CD14-positive monocyte (primary cell): ENCODE data around the gene VCAN. TPM values are rescaled to one million over a fixed set of nuclear protein-coding genes. Genes with fewer than 3 reads are reported as not detected.

ENCODE experiments used
- DNase-seq, 3 donors: peaks; one replicate each; pipeline ENCODE4 v3.0.0-alpha.2; 2011 to 2022
- H2AFZ ChIP-seq: 2 replicates; pipeline ENCODE4 v1.6.0; 2012; ENCODE audit warnings: mild to moderate bottlenecking, low read depth, low read length, inconsistent platforms; ENCODE audit not compliant: insufficient read depth, poor library complexity, severe bottlenecking
- H3K27ac ChIP-seq, 2 donors: 1 replicate in 1 of 2; 2 replicates in 1 of 2; pipeline ENCODE4 v1.5.1; 2012 to 2013; ENCODE audit warnings: low read length in 2 of 2, control low read depth in 1 of 2, inconsistent platforms in 1 of 2, low read depth in 1 of 2, mild to moderate bottlenecking in 1 of 2
- H3K27me3 ChIP-seq, 2 donors: one replicate each; pipeline versions ENCODE4 v1.6.0 to v1.6.1; 2011 to 2013; ENCODE audit warnings: low read length in 2 of 2; ENCODE audit not compliant: control insufficient read depth in 2 of 2, insufficient read depth in 2 of 2
- H3K36me3 ChIP-seq, 2 donors: replicated peaks in 1 of 2; 1 replicate in 1 of 2; 2 replicates in 1 of 2; pipeline versions ENCODE4 v1.5.1 to v1.6.1; 2012 to 2013; ENCODE audit warnings: low read length in 2 of 2, control low read depth in 1 of 2, inconsistent platforms in 1 of 2, mild to moderate bottlenecking in 1 of 2; ENCODE audit not compliant: insufficient read depth in 2 of 2, control insufficient read depth in 1 of 2
- H3K4me1 ChIP-seq, 2 donors: 1 replicate in 1 of 2; 2 replicates in 1 of 2; pipeline versions ENCODE4 v1.5.1 to v1.6.1; 2012 to 2013; ENCODE audit warnings: low read length in 2 of 2, control low read depth in 1 of 2, inconsistent platforms in 1 of 2, mild to moderate bottlenecking in 1 of 2, moderate library complexity in 1 of 2; ENCODE audit not compliant: insufficient read depth in 2 of 2, control insufficient read depth in 1 of 2
- H3K4me2 ChIP-seq: replicated peaks from 2 replicates; pipeline ENCODE3; 2012; ENCODE audit warnings: low read length, moderate library complexity, mild to moderate bottlenecking; ENCODE audit not compliant: poor library complexity, severe bottlenecking; ENCODE audit errors: extremely low read depth
- H3K4me3 ChIP-seq, 3 experiments: fragments of 200-600 bp in 1 of 3; sonication (generic) in 1 of 3; replicated peaks in 1 of 3; 1 replicate in 2 of 3; 2 replicates in 1 of 3; pipeline ENCODE4 v1.5.1; 2011 to 2013; ENCODE audit warnings: low read length in 3 of 3, mild to moderate bottlenecking in 3 of 3, control low read depth in 2 of 3, low read depth in 2 of 3, inconsistent platforms in 1 of 3, moderate library complexity in 1 of 3
- H3K79me2 ChIP-seq: 2 replicates; pipeline ENCODE4 v1.6.0; 2012; ENCODE audit warnings: mild to moderate bottlenecking, control low read depth, inconsistent platforms, low read length, moderate library complexity; ENCODE audit not compliant: insufficient read depth
- H3K9ac ChIP-seq: 2 replicates; pipeline ENCODE4 v1.6.0; 2017; ENCODE audit warnings: low read length, mild to moderate bottlenecking; ENCODE audit not compliant: insufficient read depth, poor library complexity, severe bottlenecking
- H3K9me3 ChIP-seq, 2 donors: replicated peaks in 1 of 2; 1 replicate in 1 of 2; 2 replicates in 1 of 2; pipeline versions ENCODE4 v1.5.1 to v1.6.1; 2012 to 2013; ENCODE audit warnings: low read length in 2 of 2, control low read depth in 1 of 2; ENCODE audit not compliant: control insufficient read depth in 1 of 2, insufficient read depth in 1 of 2
- H4K20me1 ChIP-seq: 2 replicates; pipeline ENCODE4 v1.6.0; 2012; ENCODE audit warnings: mild to moderate bottlenecking, low read length, control low read depth, moderate library complexity; ENCODE audit not compliant: insufficient read depth
- H3K27ac Mint-ChIP-seq, 7 donors: one replicate each; pipeline ENCODE4 v1.8.0; 2020; ENCODE audit warnings: mild to moderate bottlenecking in 7 of 7, mixed read lengths in 7 of 7, moderate library complexity in 6 of 7, inconsistent platforms in 2 of 7
- H3K27me3 Mint-ChIP-seq, 3 donors: one replicate each; pipeline ENCODE4 v1.8.0; 2021 to 2022; ENCODE audit warnings: low read depth in 3 of 3, mild to moderate bottlenecking in 3 of 3, mixed read lengths in 3 of 3, moderate library complexity in 3 of 3, inconsistent platforms in 1 of 3
- H3K36me3 Mint-ChIP-seq, 2 donors: one replicate each; pipeline ENCODE4 v1.8.0; 2020; ENCODE audit warnings: mixed read lengths in 2 of 2, inconsistent platforms in 1 of 2, mild to moderate bottlenecking in 1 of 2
- H3K4me1 Mint-ChIP-seq: one replicate; pipeline ENCODE4 v1.8.0; 2020; ENCODE audit warnings: mild to moderate bottlenecking, mixed read lengths
- H3K4me3 Mint-ChIP-seq, 2 donors: one replicate each; pipeline ENCODE4 v1.8.0; 2020; ENCODE audit warnings: mild to moderate bottlenecking in 2 of 2, mixed read lengths in 2 of 2, moderate library complexity in 1 of 2
- H3K9me3 Mint-ChIP-seq, 7 donors: one replicate each; pipeline ENCODE4 v1.8.0; 2020 to 2022; ENCODE audit warnings: mixed read lengths in 7 of 7, mild to moderate bottlenecking in 6 of 7, moderate library complexity in 6 of 7, inconsistent platforms in 2 of 7
- CTCF ChIP-seq: fragments of 200-600 bp; IDR thresholded peaks from one replicate; pipeline ENCODE4 v1.8.0; 2022; ENCODE audit warnings: antibody characterized with exemption, mild to moderate bottlenecking
- WGBS: methylation state at CpG from one replicate; pipeline ENCODE4 v1.1.5; 2013; ENCODE audit warnings: missing lambda C conversion rate; ENCODE audit not compliant: insufficient coverage; 5-methylcytosine and 5-hydroxymethylcytosine counted together
- intact Hi-C, 2 donors: fragments of 100-400 bp; cut with micrococcal nuclease; formaldehyde crosslinking; loops; one replicate each; pipeline versions ENCODE4 v1.15.0 to v1.15.1; 2023
- polyA plus RNA-seq, 3 donors: library from polyadenylated mRNA; depleted of rRNA in 1 of 3; unstranded in 2 of 3; stranded (reverse) in 1 of 3; fragments of 300-500 nt in 2 of 3; fragments of >200 nt in 1 of 3; fragmentation: Illumina TruSeq in 2 of 3; gene quantifications; 1 replicate in 2 of 3; 2 replicates in 1 of 3; pipeline ENCODE4 v1.2.3, GENCODE V29; 2012 to 2021

VCAN gene
- polyA plus RNA-seq, 3 donors = 417 to 844 (median 630) TPM

- Mint-ChIP-seq H3K4me3 (no peak overlapping the region), H3K4me1 (peaks cover 11% of the 10 kb centered on the region), H3K27me3 (no peaks in the 10 kb centered on the region), H3K27ac (peak overlapping the region in 3 of 7 donors; percentile 3 to 30 (median 17)), H3K9me3 (peaks cover 0 to 6% (median 0%) of the 10 kb centered on the region in 7 donors), H3K36me3 (peaks cover 75 to 96% of the 10 kb centered on the region in 2 donors)
- H2AFZ ChIP-seq = no peak overlapping the region
- intact Hi-C loops = no loop called here
- no peak overlapping the region for H3K4me3 ChIP-seq
- peaks cover 92 to 100% of the 10 kb centered on the region in 2 donors for H3K36me3 ChIP-seq
- H3K79me2 ChIP-seq = peaks cover 24% of the 10 kb centered on the region
- no peak overlapping the region for H3K4me2 ChIP-seq
- H3K4me1 ChIP-seq = peaks cover 2 to 4% of the 10 kb centered on the region in 2 donors
- no peaks in the 10 kb centered on the region for H3K9me3 ChIP-seq
- H3K9ac ChIP-seq = no peak overlapping the region
- H4K20me1 ChIP-seq = peaks cover 100% of the 10 kb centered on the region
- no peak for DNase-seq
- H3K27ac ChIP-seq = peak overlapping the region in 1 of 2 donors; percentile 1
- no peak for TF ChIP-seq CTCF
- WGBS = no CpG with 5 or more reads among the region's 1 CpG
- H3K27me3 ChIP-seq = no peaks in the 10 kb centered on the region
Measured at GRCh38 chr5:83523929-83524328, 52.4 kb downstream of the VCAN start.

GRCh38 chr5:83524345-83524744, 52.8 kb downstream of the VCAN start:
- no peak overlapping the region for H3K4me3 Mint-ChIP-seq
- peaks cover 0 to 6% (median 0%) of the 10 kb centered on the region in 7 donors for H3K9me3 Mint-ChIP-seq
- H3K36me3 Mint-ChIP-seq = peaks cover 74 to 95% of the 10 kb centered on the region in 2 donors
- peaks cover 24% of the 10 kb centered on the region for H3K79me2 ChIP-seq
- H3K27me3 Mint-ChIP-seq = no peaks in the 10 kb centered on the region
- H3K9ac ChIP-seq = no peak overlapping the region
- H2AFZ ChIP-seq = no peak overlapping the region
- peak overlapping the region in 1 of 2 donors; percentile 1 for H3K27ac ChIP-seq
- peaks cover 100% of the 10 kb centered on the region for H4K20me1 ChIP-seq
- peaks cover 92 to 99% of the 10 kb centered on the region in 2 donors for H3K36me3 ChIP-seq
- DNase-seq = no peak
- intact Hi-C loops = no loop called here
- H3K4me3 ChIP-seq = no peak overlapping the region
- peaks cover 11% of the 10 kb centered on the region for H3K4me1 Mint-ChIP-seq
- H3K4me1 ChIP-seq = peaks cover 2 to 4% of the 10 kb centered on the region in 2 donors
- TF ChIP-seq CTCF = no peak
- H3K9me3 ChIP-seq = no peaks in the 10 kb centered on the region
- H3K27me3 ChIP-seq = no peaks in the 10 kb centered on the region
- H3K4me2 ChIP-seq = no peak overlapping the region
- H3K27ac Mint-ChIP-seq = peak overlapping the region in 2 of 7 donors; percentile 17 to 30
- no CpG with 5 or more reads among the region's 2 CpGs for WGBS
